Gastrocnemius medialis (tissue), 4 donors: ENCODE data around the gene ZSWIM2. TPM values are rescaled to one million over a fixed set of nuclear protein-coding genes. Genes with fewer than 3 reads are reported as not detected.
"Not testable (repeated sequence)": the region's sequence is repeated elsewhere in the genome, so short reads cannot be mapped to it uniquely, and the experiment has no call there.

Experiments used
- ATAC-seq, 2 donors: fragments of 150-250 bp; one replicate each; pipeline ENCODE4 v1.9.1; 2016
- DNase-seq, 2 donors: peaks; one replicate each; pipeline ENCODE4 v3.0.0-alpha.2; 2019
- H3K27ac ChIP-seq, 4 donors: fragments of 200-600 bp; sonication (generic); 1 replicate in 1 of 4; 2 replicates in 3 of 4; pipeline ENCODE4 v1.5.1; 2016 to 2018; ENCODE audit warnings: mild to moderate bottlenecking in 2 of 4, moderate library complexity in 1 of 4
- H3K27me3 ChIP-seq, 3 donors: fragments of 200-600 bp; sonication (generic) in 2 of 3; 1 replicate in 1 of 3; 2 replicates in 2 of 3; pipeline versions ENCODE4 v1.5.1 to v1.6.0; 2016 to 2019; ENCODE audit warnings: mild to moderate bottlenecking in 1 of 3, moderate library complexity in 1 of 3
- H3K36me3 ChIP-seq, 2 donors: fragments of 200-600 bp; sonication (generic) in 1 of 2; one replicate each; pipeline ENCODE4 v1.5.1; 2017 to 2018
- H3K4me1 ChIP-seq, 2 donors: fragments of 200-600 bp; sonication (generic) in 1 of 2; one replicate each; pipeline ENCODE4 v1.5.1; 2016 to 2017; ENCODE audit warnings: mild to moderate bottlenecking in 2 of 2
- H3K4me3 ChIP-seq, 4 donors: fragments of 200-600 bp; sonication (generic) in 3 of 4; 1 replicate in 1 of 4; 2 replicates in 3 of 4; pipeline ENCODE4 v1.5.1; 2016 to 2019; ENCODE audit warnings: mild to moderate bottlenecking in 2 of 4
- H3K9me3 ChIP-seq, 3 donors: fragments of 200-600 bp; sonication (generic) in 2 of 3; 1 replicate in 1 of 3; 2 replicates in 2 of 3; pipeline ENCODE4 v1.5.1; 2016 to 2019
- POLR2A ChIP-seq, 2 donors: fragments of 450-650 bp; IDR thresholded peaks; one replicate each; pipeline ENCODE4 v1.6.1; 2017; ENCODE audit warnings: antibody characterized with exemption in 2 of 2, mild to moderate bottlenecking in 2 of 2, moderate library complexity in 2 of 2
- in situ Hi-C, 4 donors: fragments of 200-750 bp; cut with MboI; loops; one replicate each; pipeline versions ENCODE4 v1.15.0 to v1.8.0; 2017; ENCODE audit warnings: low sequenced_read_pairs in 4 of 4
- intact Hi-C: fragments of 100-400 bp; cut with DNase I; formaldehyde crosslinking; loops from one replicate; pipeline ENCODE4 v1.15.1; 2023; ENCODE audit warnings: low total_unique reads
- total RNA-seq, 4 donors: library from RNA; depleted of rRNA; stranded (reverse); fragments of >200 nt; gene quantifications; one replicate each; pipeline versions ENCODE4 v1.1.0 to v1.2.3, GENCODE V29; 2016
- TF ChIP-seq, protein P1 (sequence below), 5 experiments: fragments of 450-650 bp in 3 of 5; fragments of 200-600 bp in 2 of 5; sonication (generic) in 2 of 5; IDR thresholded peaks in 4 of 5; conservative IDR thresholded peaks in 1 of 5; 1 replicate in 4 of 5; 2 replicates in 1 of 5; pipeline ENCODE4 v1.5.1; 2016 to 2019; ENCODE audit warnings: antibody characterized with exemption in 5 of 5, mild to moderate bottlenecking in 3 of 5, moderate library complexity in 3 of 5

Gene ZSWIM2
- total RNA-seq, 4 donors from 2014 or later, result not detected

- ATAC-seq (no peak), DNase-seq (no peak)
- Histone ChIP-seq H3K27ac (no peak overlapping the region), H3K27me3 (no peaks in the 10 kb centered on the region), H3K4me3 (no peak overlapping the region), H3K36me3 (no peaks in the 10 kb centered on the region), H3K4me1 (no peaks in the 10 kb centered on the region), H3K9me3 (no peaks in the 10 kb centered on the region)
- in situ Hi-C loops (no loop called here), intact Hi-C loops (no loop called here)
- TF ChIP-seq, protein P1, sequence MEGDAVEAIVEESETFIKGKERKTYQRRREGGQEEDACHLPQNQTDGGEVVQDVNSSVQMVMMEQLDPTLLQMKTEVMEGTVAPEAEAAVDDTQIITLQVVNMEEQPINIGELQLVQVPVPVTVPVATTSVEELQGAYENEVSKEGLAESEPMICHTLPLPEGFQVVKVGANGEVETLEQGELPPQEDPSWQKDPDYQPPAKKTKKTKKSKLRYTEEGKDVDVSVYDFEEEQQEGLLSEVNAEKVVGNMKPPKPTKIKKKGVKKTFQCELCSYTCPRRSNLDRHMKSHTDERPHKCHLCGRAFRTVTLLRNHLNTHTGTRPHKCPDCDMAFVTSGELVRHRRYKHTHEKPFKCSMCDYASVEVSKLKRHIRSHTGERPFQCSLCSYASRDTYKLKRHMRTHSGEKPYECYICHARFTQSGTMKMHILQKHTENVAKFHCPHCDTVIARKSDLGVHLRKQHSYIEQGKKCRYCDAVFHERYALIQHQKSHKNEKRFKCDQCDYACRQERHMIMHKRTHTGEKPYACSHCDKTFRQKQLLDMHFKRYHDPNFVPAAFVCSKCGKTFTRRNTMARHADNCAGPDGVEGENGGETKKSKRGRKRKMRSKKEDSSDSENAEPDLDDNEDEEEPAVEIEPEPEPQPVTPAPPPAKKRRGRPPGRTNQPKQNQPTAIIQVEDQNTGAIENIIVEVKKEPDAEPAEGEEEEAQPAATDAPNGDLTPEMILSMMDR (IDR thresholded peaks at IDR 0.05 in 4 of 5, conservative IDR thresholded peaks at IDR 0.05 in 1 of 5), result no peak
- no peak for TF ChIP-seq POLR2A (IDR thresholded peaks at IDR 0.05)
These were observed 26.6 kb downstream of the ZSWIM2 start for GRCh38 chr2:186822323-186822722.

DNA sequence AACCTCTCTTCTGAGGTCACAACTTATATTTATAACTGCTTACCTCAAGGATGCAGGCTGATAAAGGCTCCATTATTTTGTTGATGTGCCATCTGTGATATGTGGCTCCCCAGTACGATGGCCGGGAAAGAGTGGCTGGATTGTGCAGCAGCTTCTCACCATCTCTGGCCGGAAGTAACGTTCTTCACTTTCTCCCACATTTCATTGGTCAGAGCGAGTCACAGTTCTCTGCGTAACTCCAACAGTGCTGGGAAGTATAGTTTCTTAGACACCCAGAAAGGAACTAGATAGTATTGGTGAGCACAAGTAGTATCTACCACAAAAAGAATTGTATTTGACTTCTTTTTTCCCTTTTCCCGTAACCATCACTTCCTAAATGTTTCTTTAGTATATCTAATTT, 28.7 kb downstream of the ZSWIM2 start:
- no peak for ATAC-seq
- Histone ChIP-seq H3K27me3 (no peaks in the 10 kb centered on the region), H3K4me1 (no peaks in the 10 kb centered on the region), H3K27ac (no peak overlapping the region), H3K9me3 (no peaks in the 10 kb centered on the region), H3K4me3 (no peak overlapping the region), H3K36me3 (no peaks in the 10 kb centered on the region)
- DNase-seq, result no peak
- intact Hi-C loops, result no loop called here
- TF ChIP-seq POLR2A (IDR thresholded peaks at IDR 0.05), result no peak
- TF ChIP-seq, protein P1 (IDR thresholded peaks at IDR 0.05 in 4 of 5, conservative IDR thresholded peaks at IDR 0.05 in 1 of 5), result no peak
- in situ Hi-C loops, result no loop called here

GRCh38 chr2:186811760-186812159, 37.2 kb downstream of the ZSWIM2 start:
- ATAC-seq, H3K4me3 ChIP-seq, DNase-seq, H3K4me1 ChIP-seq, intact Hi-C loops, H3K27ac ChIP-seq, H3K9me3 ChIP-seq, in situ Hi-C loops, H3K27me3 ChIP-seq, H3K36me3 ChIP-seq: not testable (repeated sequence)

- no peaks in the 10 kb centered on the region for H3K27me3 ChIP-seq
- DNase-seq (no peak), ATAC-seq (no peak)
- H3K36me3 ChIP-seq, result no peaks in the 10 kb centered on the region
- no peaks in the 10 kb centered on the region for H3K4me1 ChIP-seq
- TF ChIP-seq POLR2A (IDR thresholded peaks at IDR 0.05), result no peak
- TF ChIP-seq, protein P1 (IDR thresholded peaks at IDR 0.05 in 4 of 5, conservative IDR thresholded peaks at IDR 0.05 in 1 of 5), result no peak
- intact Hi-C loops, result no loop called here
- in situ Hi-C loops, result no loop called here
- no peaks in the 10 kb centered on the region for H3K9me3 ChIP-seq
- H3K4me3 ChIP-seq, result no peak overlapping the region
- H3K27ac ChIP-seq, result no peak overlapping the region
These were observed 42.4 kb downstream of the ZSWIM2 start for GRCh38 chr2:186806591-186806990.

GRCh38 chr2:186798604-186799003, 50.4 kb downstream of the ZSWIM2 start:
- ATAC-seq, H3K9me3 ChIP-seq, intact Hi-C loops: not testable (repeated sequence)

DNA sequence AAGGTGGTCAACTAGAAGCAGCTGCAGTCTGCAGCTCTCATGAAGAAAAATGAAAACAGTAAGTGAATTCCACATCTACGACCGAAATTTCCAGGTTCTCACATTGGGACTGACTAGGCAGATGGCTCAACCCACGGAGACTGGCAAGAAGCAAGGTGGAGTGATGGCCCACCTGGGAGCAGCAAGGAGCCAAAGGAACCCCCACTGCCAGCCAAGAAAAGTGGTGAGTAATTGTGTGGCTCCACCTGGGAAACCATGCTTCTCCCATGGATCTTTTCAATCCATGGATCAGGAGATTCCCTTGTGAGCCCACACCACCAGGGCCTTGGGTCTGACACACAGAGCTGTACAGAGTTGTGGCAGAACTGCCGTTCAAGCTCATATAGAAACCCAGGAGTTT, 64.0 kb downstream of the ZSWIM2 start:
- TF ChIP-seq POLR2A (IDR thresholded peaks at IDR 0.05), result no peak
- TF ChIP-seq, protein P1 (IDR thresholded peaks at IDR 0.05 in 4 of 5, conservative IDR thresholded peaks at IDR 0.05 in 1 of 5), result no peak
- H3K36me3 ChIP-seq, result no peaks in the 10 kb centered on the region
- intact Hi-C loops (no loop called here), in situ Hi-C loops (no loop called here)
- no peaks in the 10 kb centered on the region for H3K27me3 ChIP-seq
- ATAC-seq, result no peak
- no peaks in the 10 kb centered on the region for H3K4me1 ChIP-seq
- no peak overlapping the region for H3K4me3 ChIP-seq
- DNase-seq, result no peak
- no peaks in the 10 kb centered on the region for H3K9me3 ChIP-seq
- H3K27ac ChIP-seq, result no peak overlapping the region

More at GRCh38 chr2:186798604-186799003, 50.4 kb downstream of the ZSWIM2 start:
- H3K36me3 ChIP-seq, H3K27me3 ChIP-seq, H3K4me3 ChIP-seq, H3K27ac ChIP-seq, DNase-seq, H3K4me1 ChIP-seq, in situ Hi-C loops: not testable (repeated sequence)
